PC-3 (cell line): ENCODE data around the gene SELENOM. TPM values are rescaled to one million over a fixed set of nuclear protein-coding genes. Genes with fewer than 3 reads are reported as not detected.

Source experiments
- ATAC-seq: fragments of 200-7000 bp; cut with Tn5 transposase; 2 replicates; pipeline ENCODE4 v1.9.1; 2020; ENCODE audit warnings: mild to moderate bottlenecking, moderate library complexity
- BruUV-seq: library from RNA; stranded (reverse); fragments of 400-500 nt; replicated peaks from 2 replicates; lab custom pipeline; 2021; lab: Mats Ljungman, UMichigan
- CTCF ChIA-PET: fragments of 300-600 bp; sonication (Branson Sonifier 250); formaldehyde crosslinking; loops from one replicate; lab custom pipeline; 2022; ENCODE audit warnings: antibody characterized with exemption; lab: Charles Lee
- POLR2A ChIA-PET: fragments of 300-600 bp; sonication (Branson Sonifier 250); formaldehyde crosslinking; loops from one replicate; lab custom pipeline; 2022; ENCODE audit warnings: antibody characterized with exemption; ENCODE audit not compliant: unreplicated experiment; lab: Charles Lee
- DNase-seq: peaks from one replicate; pipeline ENCODE4 v3.0.0-alpha.2; 2015
- H2AFZ ChIP-seq: fragments of 300-600 bp; sonication (generic); 2 replicates; pipeline ENCODE4 v1.6.0; 2016; ENCODE audit warnings: antibody characterized with exemption, low read length
- H3F3A ChIP-seq: fragments of 300-600 bp; sonication (generic); one replicate; pipeline ENCODE4 v1.6.0; 2017; ENCODE audit warnings: antibody characterized with exemption, low read length, control low read depth, mild to moderate bottlenecking; ENCODE audit not compliant: unreplicated experiment
- H3K27ac ChIP-seq: fragments of 300-600 bp; sonication (generic); 2 replicates; pipeline ENCODE4 v1.5.1; 2016; ENCODE audit warnings: mild to moderate bottlenecking, low read length
- H3K27me3 ChIP-seq: fragments of 300-600 bp; sonication (generic); 2 replicates; pipeline ENCODE4 v1.6.1; 2016; ENCODE audit warnings: low read length, mixed read lengths
- H3K36me3 ChIP-seq: fragments of 300-600 bp; sonication (generic); 2 replicates; pipeline ENCODE4 v1.6.1; 2016; ENCODE audit warnings: low read depth, mixed run types, low read length, mixed read lengths
- H3K4me1 ChIP-seq: fragments of 300-600 bp; sonication (generic); 2 replicates; pipeline ENCODE4 v1.5.1; 2016; ENCODE audit warnings: low read length; ENCODE audit not compliant: insufficient read depth
- H3K4me2 ChIP-seq: fragments of 300-600 bp; sonication (generic); 2 replicates; pipeline ENCODE4 v1.6.0; 2016; ENCODE audit warnings: low read length
- H3K4me3 ChIP-seq: fragments of 300-600 bp; sonication (generic); 2 replicates; pipeline ENCODE4 v1.5.1; 2016; ENCODE audit warnings: mild to moderate bottlenecking, low read length, mixed read lengths
- H3K79me2 ChIP-seq: fragments of 300-600 bp; sonication (generic); 2 replicates; pipeline ENCODE4 v1.6.1; 2017; ENCODE audit warnings: low read length, mixed read lengths
- H3K9ac ChIP-seq: fragments of 300-600 bp; sonication (generic); 2 replicates; pipeline ENCODE4 v1.6.0; 2016; ENCODE audit warnings: mild to moderate bottlenecking, low read length
- H3K9me2 ChIP-seq: fragments of 300-600 bp; sonication (generic); replicated peaks from 2 replicates; pipeline ENCODE4 v1.6.1; 2016; ENCODE audit warnings: mixed run types, low read length, mixed read lengths
- H3K9me3 ChIP-seq: fragments of 300-600 bp; sonication (generic); 2 replicates; pipeline ENCODE4 v1.6.1; 2016; ENCODE audit warnings: low read length, mixed read lengths
- H4K20me1 ChIP-seq: fragments of 300-600 bp; sonication (generic); 2 replicates; pipeline ENCODE4 v1.6.1; 2016; ENCODE audit warnings: low read length, mixed read lengths
- CTCF ChIP-seq: fragments of 300-600 bp; sonication (generic); conservative IDR thresholded peaks from 2 replicates; pipeline ENCODE4 v1.5.1; 2017; ENCODE audit warnings: antibody characterized with exemption, low read depth, mild to moderate bottlenecking, low read length
- EZH2 ChIP-seq: fragments of 300-600 bp; sonication (generic); IDR thresholded peaks from one replicate; pipeline ENCODE4 v1.6.1; 2017; ENCODE audit warnings: antibody characterized with exemption, mild to moderate bottlenecking, low read length; ENCODE audit not compliant: unreplicated experiment
- EZH2phosphoT487 ChIP-seq: fragments of 300-600 bp; sonication (generic); IDR thresholded peaks from 2 replicates; pipeline ENCODE4 v1.6.1; 2018; ENCODE audit warnings: mild to moderate bottlenecking, antibody characterized with exemption, low read length, borderline replicate concordance
- intact Hi-C: fragments of 100-400 bp; cut with micrococcal nuclease; formaldehyde crosslinking; loops from 2 replicates; pipeline ENCODE4 v1.9.0; 2023
- total RNA-seq: library from RNA; depleted of rRNA; stranded (reverse); fragments of >200 nt; gene quantifications from 2 replicates; pipeline ENCODE4 v1.2.3, GENCODE V29; 2014

Gene SELENOM
- total RNA-seq, 1 experiment from 2014 or later: 36.8 TPM

GRCh38 chr22:31136155-31136554 is 28.8 kb upstream of the SELENOM start:
- H3K4me1 ChIP-seq: peaks cover 8% of the 10 kb centered on the region; the same call in 1 of the 2 replicates
- H3K27ac ChIP-seq: no peak overlapping the region
- no peaks in the 10 kb centered on the region for H3K27me3 ChIP-seq
- H3K9me3 ChIP-seq: no peaks in the 10 kb centered on the region
- CTCF ChIA-PET: no interaction called here
- no TSS peak for BruUV-seq
- no peaks in the 10 kb centered on the region for H3K79me2 ChIP-seq
- H4K20me1 ChIP-seq: no peaks in the 10 kb centered on the region
- no peak overlapping the region for H3K9ac ChIP-seq
- H3K36me3 ChIP-seq: no peaks in the 10 kb centered on the region
- H3K4me2 ChIP-seq: no peak overlapping the region
- H2AFZ ChIP-seq: no peak overlapping the region
- ATAC-seq: no peak
- no peak for TF ChIP-seq EZH2
- TF ChIP-seq CTCF: no peak
- no peak for TF ChIP-seq EZH2phosphoT487
- H3F3A ChIP-seq: no peaks in the 10 kb centered on the region
- POLR2A ChIA-PET: no interaction called here
- no peak overlapping the region for H3K4me3 ChIP-seq
- H3K9me2 ChIP-seq: no peaks in the 10 kb centered on the region
- intact Hi-C loops: no loop called here
- DNase-seq: no peak

- Histone ChIP-seq H3K9me3 (no peaks in the 10 kb centered on the region), H3K36me3 (no peaks in the 10 kb centered on the region), H3K4me2 (no peak overlapping the region), H3K4me3 (no peak overlapping the region), H3F3A (no peaks in the 10 kb centered on the region), H3K27me3 (no peaks in the 10 kb centered on the region), H3K4me1 (peaks cover 8% of the 10 kb centered on the region; the same call in 1 of the 2 replicates), H3K9me2 (no peaks in the 10 kb centered on the region), H3K27ac (no peak overlapping the region), H4K20me1 (no peaks in the 10 kb centered on the region), H2AFZ (no peak overlapping the region), H3K79me2 (no peaks in the 10 kb centered on the region), H3K9ac (no peak overlapping the region)
- POLR2A ChIA-PET: no interaction called here
- intact Hi-C loops: no loop called here
- DNase-seq (no peak), ATAC-seq (no peak)
- no TSS peak for BruUV-seq
- TF ChIP-seq EZH2phosphoT487 (no peak), EZH2 (no peak), CTCF (no peak)
- CTCF ChIA-PET: no interaction called here
Measured at GRCh38 chr22:31135706-31136105, 28.3 kb upstream of the SELENOM start.

- Histone ChIP-seq H3K9ac (no peak overlapping the region), H3K4me3 (no peak overlapping the region), H3K27me3 (no peaks in the 10 kb centered on the region), H3K79me2 (no peaks in the 10 kb centered on the region), H3K36me3 (no peaks in the 10 kb centered on the region), H2AFZ (no peak overlapping the region), H3F3A (no peaks in the 10 kb centered on the region), H3K4me2 (no peak overlapping the region), H3K9me3 (no peaks in the 10 kb centered on the region), H4K20me1 (no peaks in the 10 kb centered on the region), H3K27ac (no peak overlapping the region), H3K9me2 (no peaks in the 10 kb centered on the region), H3K4me1 (peaks cover 8% of the 10 kb centered on the region; the same call in 1 of the 2 replicates)
- no peak for ATAC-seq
- TF ChIP-seq CTCF (no peak), EZH2 (no peak), EZH2phosphoT487 (no peak)
- DNase-seq: no peak
- CTCF ChIA-PET: no interaction called here
- POLR2A ChIA-PET: no interaction called here
- intact Hi-C loops: no loop called here
- BruUV-seq: no TSS peak
Measured at GRCh38 chr22:31134688-31135087, 27.3 kb upstream of the SELENOM start.
